HG02759 (cell line): Measurements from ENCODE around the gene AFF3.
"Not testable (repeated sequence)": the region's sequence is repeated elsewhere in the genome, so short reads cannot be mapped to it uniquely, and the experiment has no call there.

Experiments used
- ATAC-seq: cut with Tn5 transposase; IDR thresholded peaks from one replicate; pipeline ENCODE4 v1.9.1; 2021; ENCODE audit warnings: mild to moderate bottlenecking, moderate library complexity; ENCODE audit not compliant: unreplicated experiment

Gene AFF3

GRCh38 chr2:99806758-99807157 is 335.6 kb downstream of the AFF3 start:
- ATAC-seq = no peak

- ATAC-seq = no peak
Measured at GRCh38 chr2:99805930-99806476, 336.4 kb downstream of the AFF3 start.

GRCh38 chr2:99803846-99804245 is 338.5 kb downstream of the AFF3 start:
- ATAC-seq = no peak

- no peak for ATAC-seq
Measured at GRCh38 chr2:99802734-99803133, 339.7 kb downstream of the AFF3 start.

- no peak for ATAC-seq
Measured at GRCh38 chr2:99801327-99801901, 341.0 kb downstream of the AFF3 start.

- ATAC-seq = no peak
Measured at GRCh38 chr2:99797475-99797874, 344.9 kb downstream of the AFF3 start.

GRCh38 chr2:99794414-99794813 is 348.0 kb downstream of the AFF3 start:
- no peak for ATAC-seq

GRCh38 chr2:99793022-99793421 is 349.4 kb downstream of the AFF3 start:
- ATAC-seq = no peak

- no peak for ATAC-seq
Measured at GRCh38 chr2:99789849-99790248, 352.5 kb downstream of the AFF3 start.

- no peak for ATAC-seq
Measured at GRCh38 chr2:99787769-99788382, 354.5 kb downstream of the AFF3 start.

- ATAC-seq = no peak
Measured at GRCh38 chr2:99786636-99787390, 355.6 kb downstream of the AFF3 start.

- no peak for ATAC-seq
Measured at GRCh38 chr2:99784946-99785345, 357.4 kb downstream of the AFF3 start.

- no peak for ATAC-seq
Measured at GRCh38 chr2:99784282-99784681, 358.1 kb downstream of the AFF3 start.

- no peak for ATAC-seq
Measured at GRCh38 chr2:99780276-99780675, 362.1 kb downstream of the AFF3 start.

GRCh38 chr2:99779276-99779675 is 363.1 kb downstream of the AFF3 start:
- ATAC-seq = no peak

GRCh38 chr2:99777656-99778290 is 364.6 kb downstream of the AFF3 start:
- no peak for ATAC-seq

GRCh38 chr2:99776906-99777646 is 365.3 kb downstream of the AFF3 start:
- no peak for ATAC-seq

GRCh38 chr2:99776206-99776905 is 366.0 kb downstream of the AFF3 start:
- no peak for ATAC-seq

- no peak for ATAC-seq
Measured at GRCh38 chr2:99775585-99775984, 366.8 kb downstream of the AFF3 start.

GRCh38 chr2:99773642-99774041 is 368.7 kb downstream of the AFF3 start:
- not testable (repeated sequence) for ATAC-seq
